ENCODE results near the gene UBE2J2. TPM values are rescaled to one million over a fixed set of nuclear protein-coding genes. Genes with fewer than 3 reads are reported as not detected.

UBE2J2 gene
- polyA plus RNA-seq, 1 donor from 2014 or later, result 79.7 TPM

DNA sequence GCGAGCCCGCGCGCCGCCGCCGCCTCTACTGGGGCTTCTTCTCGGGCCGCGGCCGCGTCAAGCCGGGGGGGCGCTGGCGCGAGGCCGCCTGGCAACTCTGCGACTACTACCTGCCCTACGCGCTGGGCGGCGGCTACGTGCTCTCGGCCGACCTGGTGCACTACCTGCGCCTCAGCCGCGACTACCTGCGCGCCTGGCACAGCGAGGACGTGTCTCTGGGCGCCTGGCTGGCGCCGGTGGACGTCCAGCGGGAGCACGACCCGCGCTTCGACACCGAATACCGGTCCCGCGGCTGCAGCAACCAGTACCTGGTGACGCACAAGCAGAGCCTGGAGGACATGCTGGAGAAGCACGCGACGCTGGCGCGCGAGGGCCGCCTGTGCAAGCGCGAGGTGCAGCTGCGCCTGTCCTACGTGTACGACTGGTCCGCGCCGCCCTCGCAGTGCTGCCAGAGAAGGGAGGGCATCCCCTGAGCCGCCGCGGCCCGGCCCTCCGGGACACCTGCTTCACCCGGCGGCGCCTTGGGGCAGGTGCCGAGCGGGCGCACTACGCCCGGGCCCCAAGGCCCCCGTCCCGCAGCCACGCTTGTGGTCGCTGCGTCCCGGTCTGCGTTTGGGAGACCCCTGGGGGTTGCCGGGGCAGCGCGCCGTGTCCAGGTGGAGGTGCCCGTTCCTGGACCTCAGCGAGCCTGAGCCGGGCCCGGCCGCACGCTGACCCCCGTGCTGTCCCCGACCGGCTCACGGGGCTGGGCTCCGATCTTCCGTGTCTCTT, 40.7 kb downstream of the UBE2J2 start:
- Histone ChIP-seq H3K4me3 (ENCODE audit: low read length) (peak overlapping the region; percentile 58), H3K4me2 (ENCODE audit: low read length) (no peak overlapping the region), H3K79me2 (replicated peaks; ENCODE audit: insufficient read depth, low read length) (peaks cover 24% of the 10 kb centered on the region), H2AFZ (ENCODE audit: low read depth, low read length) (no peak overlapping the region), H3K9me2 (ENCODE audit: insufficient read depth, low read length) (no peaks in the 10 kb centered on the region), H3K27ac (ENCODE audit: low read length) (no peak overlapping the region), H4K20me1 (ENCODE audit: insufficient read depth) (no peaks in the 10 kb centered on the region), H3K36me3 (ENCODE audit: insufficient read depth, low read length) (no peaks in the 10 kb centered on the region), H3K9ac (ENCODE audit: low read length) (no peak overlapping the region), H3F3A (ENCODE audit: insufficient read depth, low read length, poor library complexity, severe bottlenecking) (no peaks in the 10 kb centered on the region), H3K9me3 (ENCODE audit: low read length) (no peaks in the 10 kb centered on the region), H3K27me3 (ENCODE audit: insufficient read depth, low read depth, low read length) (no peaks in the 10 kb centered on the region)
- TF ChIP-seq SMC3 (conservative IDR thresholded peaks at IDR 0.05; ENCODE audit: poor library complexity) (no peak), MXI1 (conservative IDR thresholded peaks at IDR 0.05; ENCODE audit: poor library complexity, severe bottlenecking) (no peak), EZH2 (IDR thresholded peaks at IDR 0.05; ENCODE audit: borderline replicate concordance, insufficient read depth, low read length, poor library complexity, severe bottlenecking) (no peak), RAD21 (conservative IDR thresholded peaks at IDR 0.05) (no peak), TAF1 (IDR thresholded peaks at IDR 0.05; ENCODE audit: low read depth) (no peak), POLR2AphosphoS5 (IDR thresholded peaks at IDR 0.05) (no peak), EP300 (conservative IDR thresholded peaks at IDR 0.05; ENCODE audit: poor library complexity, severe bottlenecking) (no peak)
- TF ChIP-seq, protein P1, sequence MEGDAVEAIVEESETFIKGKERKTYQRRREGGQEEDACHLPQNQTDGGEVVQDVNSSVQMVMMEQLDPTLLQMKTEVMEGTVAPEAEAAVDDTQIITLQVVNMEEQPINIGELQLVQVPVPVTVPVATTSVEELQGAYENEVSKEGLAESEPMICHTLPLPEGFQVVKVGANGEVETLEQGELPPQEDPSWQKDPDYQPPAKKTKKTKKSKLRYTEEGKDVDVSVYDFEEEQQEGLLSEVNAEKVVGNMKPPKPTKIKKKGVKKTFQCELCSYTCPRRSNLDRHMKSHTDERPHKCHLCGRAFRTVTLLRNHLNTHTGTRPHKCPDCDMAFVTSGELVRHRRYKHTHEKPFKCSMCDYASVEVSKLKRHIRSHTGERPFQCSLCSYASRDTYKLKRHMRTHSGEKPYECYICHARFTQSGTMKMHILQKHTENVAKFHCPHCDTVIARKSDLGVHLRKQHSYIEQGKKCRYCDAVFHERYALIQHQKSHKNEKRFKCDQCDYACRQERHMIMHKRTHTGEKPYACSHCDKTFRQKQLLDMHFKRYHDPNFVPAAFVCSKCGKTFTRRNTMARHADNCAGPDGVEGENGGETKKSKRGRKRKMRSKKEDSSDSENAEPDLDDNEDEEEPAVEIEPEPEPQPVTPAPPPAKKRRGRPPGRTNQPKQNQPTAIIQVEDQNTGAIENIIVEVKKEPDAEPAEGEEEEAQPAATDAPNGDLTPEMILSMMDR (IDR thresholded peaks at IDR 0.05; ENCODE audit: poor library complexity, severe bottlenecking), result no peak
- TF ChIP-seq, protein P2, sequence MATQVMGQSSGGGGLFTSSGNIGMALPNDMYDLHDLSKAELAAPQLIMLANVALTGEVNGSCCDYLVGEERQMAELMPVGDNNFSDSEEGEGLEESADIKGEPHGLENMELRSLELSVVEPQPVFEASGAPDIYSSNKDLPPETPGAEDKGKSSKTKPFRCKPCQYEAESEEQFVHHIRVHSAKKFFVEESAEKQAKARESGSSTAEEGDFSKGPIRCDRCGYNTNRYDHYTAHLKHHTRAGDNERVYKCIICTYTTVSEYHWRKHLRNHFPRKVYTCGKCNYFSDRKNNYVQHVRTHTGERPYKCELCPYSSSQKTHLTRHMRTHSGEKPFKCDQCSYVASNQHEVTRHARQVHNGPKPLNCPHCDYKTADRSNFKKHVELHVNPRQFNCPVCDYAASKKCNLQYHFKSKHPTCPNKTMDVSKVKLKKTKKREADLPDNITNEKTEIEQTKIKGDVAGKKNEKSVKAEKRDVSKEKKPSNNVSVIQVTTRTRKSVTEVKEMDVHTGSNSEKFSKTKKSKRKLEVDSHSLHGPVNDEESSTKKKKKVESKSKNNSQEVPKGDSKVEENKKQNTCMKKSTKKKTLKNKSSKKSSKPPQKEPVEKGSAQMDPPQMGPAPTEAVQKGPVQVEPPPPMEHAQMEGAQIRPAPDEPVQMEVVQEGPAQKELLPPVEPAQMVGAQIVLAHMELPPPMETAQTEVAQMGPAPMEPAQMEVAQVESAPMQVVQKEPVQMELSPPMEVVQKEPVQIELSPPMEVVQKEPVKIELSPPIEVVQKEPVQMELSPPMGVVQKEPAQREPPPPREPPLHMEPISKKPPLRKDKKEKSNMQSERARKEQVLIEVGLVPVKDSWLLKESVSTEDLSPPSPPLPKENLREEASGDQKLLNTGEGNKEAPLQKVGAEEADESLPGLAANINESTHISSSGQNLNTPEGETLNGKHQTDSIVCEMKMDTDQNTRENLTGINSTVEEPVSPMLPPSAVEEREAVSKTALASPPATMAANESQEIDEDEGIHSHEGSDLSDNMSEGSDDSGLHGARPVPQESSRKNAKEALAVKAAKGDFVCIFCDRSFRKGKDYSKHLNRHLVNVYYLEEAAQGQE (IDR thresholded peaks at IDR 0.05; ENCODE audit: borderline replicate concordance), result no peak

DNA sequence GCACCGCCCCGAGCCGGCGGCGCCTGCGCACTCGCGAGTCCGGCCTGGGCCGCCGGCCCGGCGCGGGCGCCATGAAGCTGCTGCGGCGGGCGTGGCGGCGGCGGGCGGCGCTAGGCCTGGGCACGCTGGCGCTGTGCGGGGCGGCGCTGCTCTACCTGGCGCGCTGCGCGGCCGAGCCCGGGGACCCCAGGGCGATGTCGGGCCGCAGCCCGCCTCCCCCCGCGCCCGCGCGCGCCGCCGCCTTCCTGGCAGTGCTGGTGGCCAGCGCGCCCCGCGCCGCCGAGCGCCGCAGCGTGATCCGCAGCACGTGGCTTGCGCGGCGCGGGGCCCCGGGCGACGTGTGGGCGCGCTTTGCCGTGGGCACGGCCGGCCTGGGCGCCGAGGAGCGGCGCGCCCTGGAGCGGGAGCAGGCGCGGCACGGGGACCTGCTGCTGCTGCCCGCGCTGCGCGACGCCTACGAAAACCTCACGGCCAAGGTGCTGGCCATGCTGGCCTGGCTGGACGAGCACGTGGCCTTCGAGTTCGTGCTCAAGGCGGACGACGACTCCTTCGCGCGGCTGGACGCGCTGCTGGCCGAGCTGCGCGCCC, 41.4 kb downstream of the UBE2J2 start, which contains the start of gene B3GALT6:
Gene B3GALT6, plus strand, starts transcription at position 30 of the 588 bp plus-strand sequence. Its CDS starts 42 bp downstream, at position 72.
- no peaks in the 10 kb centered on the region for H3K9me2 ChIP-seq (ENCODE audit: insufficient read depth, low read length)
- H3K9ac ChIP-seq (ENCODE audit: low read length), result peak within 1 kb of the TSS; percentile 87
- no peaks in the 10 kb centered on the region for H3F3A ChIP-seq (ENCODE audit: insufficient read depth, low read length, poor library complexity, severe bottlenecking)
- peak within 1 kb of the TSS; percentile 41 for H2AFZ ChIP-seq (ENCODE audit: low read depth, low read length)
- H3K27ac ChIP-seq (ENCODE audit: low read length), result peak within 1 kb of the TSS; percentile 74
- H3K79me2 ChIP-seq (replicated peaks; ENCODE audit: insufficient read depth, low read length), result peaks cover 24% of the 10 kb centered on the region
- peak within 1 kb of the TSS; percentile 94 for H3K4me3 ChIP-seq (ENCODE audit: low read length)
- no peaks in the 10 kb centered on the region for H3K9me3 ChIP-seq (ENCODE audit: low read length)
- no peaks in the 10 kb centered on the region for H3K27me3 ChIP-seq (ENCODE audit: insufficient read depth, low read depth, low read length)
- H3K36me3 ChIP-seq (ENCODE audit: insufficient read depth, low read length), result no peaks in the 10 kb centered on the region
- peak within 1 kb of the TSS; percentile 95 for H3K4me2 ChIP-seq (ENCODE audit: low read length)
- H4K20me1 ChIP-seq (ENCODE audit: insufficient read depth), result no peaks in the 10 kb centered on the region
- TF ChIP-seq, protein P1 (IDR thresholded peaks at IDR 0.05; ENCODE audit: poor library complexity, severe bottlenecking), result no peak
- TF ChIP-seq, protein P2 (IDR thresholded peaks at IDR 0.05; ENCODE audit: borderline replicate concordance), result no peak
- TF ChIP-seq MXI1 (conservative IDR thresholded peaks at IDR 0.05; ENCODE audit: poor library complexity, severe bottlenecking), result peak; percentile 19
- no peak for TF ChIP-seq SMC3 (conservative IDR thresholded peaks at IDR 0.05; ENCODE audit: poor library complexity)
- TF ChIP-seq TAF1 (IDR thresholded peaks at IDR 0.05; ENCODE audit: low read depth), result no peak
- TF ChIP-seq EP300 (conservative IDR thresholded peaks at IDR 0.05; ENCODE audit: poor library complexity, severe bottlenecking), result no peak
- no peak for TF ChIP-seq POLR2AphosphoS5 (IDR thresholded peaks at IDR 0.05)

Data from neural cell (in vitro differentiated cells).